Inflammatory macrophage (primary cell): ENCODE measurements around the gene CLIC4.

Source experiments
- DNase-seq, 2 donors: peaks; one replicate each; pipeline ENCODE4 v3.0.0-alpha.2; 2020 to 2022

CLIC4 gene

DNA sequence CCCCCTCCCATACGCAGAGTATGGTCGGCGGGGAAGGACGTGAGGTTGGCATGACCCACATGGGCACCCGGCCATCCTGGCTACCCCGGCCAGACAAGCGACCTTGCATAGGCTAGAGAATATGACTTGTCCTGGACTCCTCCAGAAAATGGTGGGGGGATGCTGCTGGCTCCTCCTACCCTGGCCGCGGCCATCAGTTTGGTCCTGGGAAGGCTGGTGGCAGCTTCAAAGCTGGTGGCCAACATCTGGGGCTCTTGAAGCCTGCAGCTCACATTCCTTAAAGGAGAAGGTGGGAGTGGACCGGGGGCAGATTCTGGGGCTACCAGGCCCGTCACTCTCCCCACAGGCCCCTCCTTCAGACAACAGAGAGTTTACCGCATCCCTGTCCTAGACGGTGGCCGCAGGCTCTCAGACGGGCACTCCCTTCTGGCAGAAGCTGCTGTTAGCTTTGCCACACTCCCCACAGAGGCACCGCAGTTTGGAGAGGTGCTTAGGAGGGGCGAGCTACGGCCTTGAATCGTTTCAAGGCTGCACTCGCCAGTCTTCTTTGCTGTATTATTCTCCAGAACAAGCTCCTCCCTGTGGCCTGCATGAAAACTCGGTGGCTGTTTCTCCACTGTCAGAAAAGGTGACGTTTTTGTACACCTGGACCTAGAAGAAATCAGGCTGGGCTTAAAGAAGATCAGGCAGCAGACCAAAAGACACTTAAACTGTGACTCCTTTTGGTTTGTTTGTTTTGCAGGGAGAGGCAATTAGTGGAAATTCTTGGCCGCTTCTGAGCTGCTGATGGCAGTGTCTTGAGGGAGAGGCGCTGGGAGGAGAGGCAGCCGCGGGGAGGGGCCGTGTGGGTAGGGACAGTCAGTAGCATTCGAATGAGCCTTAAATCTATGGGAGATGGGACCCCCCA, 116.8 kb downstream of the CLIC4 start:
- DNase-seq, result no peak

DNA sequence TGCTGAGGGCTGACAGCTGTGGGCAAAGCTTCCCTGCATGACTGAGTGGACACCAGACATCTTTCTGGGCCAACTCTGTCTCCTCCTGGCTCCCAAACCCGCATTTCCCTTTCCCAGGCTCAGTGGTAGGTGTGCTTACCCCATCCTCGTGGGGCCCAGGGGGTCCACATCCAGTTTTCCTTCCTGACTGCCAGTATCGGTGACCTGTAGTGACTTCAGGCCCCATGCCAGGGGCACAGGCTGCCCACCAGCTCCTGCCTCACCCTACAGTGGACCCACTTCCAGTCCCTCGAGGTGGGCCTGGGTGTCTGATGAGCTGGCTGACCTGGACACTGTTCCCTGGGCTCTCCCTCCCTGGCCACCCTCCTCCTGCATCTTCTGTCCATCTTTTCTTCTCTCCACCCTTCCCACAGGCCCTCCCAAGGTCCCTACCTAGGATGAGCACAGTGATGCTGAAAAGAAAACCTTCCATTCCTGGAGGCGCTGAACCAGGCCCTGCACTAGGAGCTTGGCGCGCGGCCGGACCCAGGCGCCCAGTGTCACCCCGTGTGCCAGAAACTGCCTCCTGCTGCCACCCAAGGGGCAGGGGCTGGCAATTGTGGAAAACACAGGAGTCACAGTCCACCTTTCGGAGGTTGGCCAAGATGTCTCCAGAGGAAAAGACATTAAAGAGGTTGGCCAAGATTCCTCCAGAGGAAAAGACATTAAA, 117.7 kb downstream of the CLIC4 start:
- DNase-seq, result no peak

DNA sequence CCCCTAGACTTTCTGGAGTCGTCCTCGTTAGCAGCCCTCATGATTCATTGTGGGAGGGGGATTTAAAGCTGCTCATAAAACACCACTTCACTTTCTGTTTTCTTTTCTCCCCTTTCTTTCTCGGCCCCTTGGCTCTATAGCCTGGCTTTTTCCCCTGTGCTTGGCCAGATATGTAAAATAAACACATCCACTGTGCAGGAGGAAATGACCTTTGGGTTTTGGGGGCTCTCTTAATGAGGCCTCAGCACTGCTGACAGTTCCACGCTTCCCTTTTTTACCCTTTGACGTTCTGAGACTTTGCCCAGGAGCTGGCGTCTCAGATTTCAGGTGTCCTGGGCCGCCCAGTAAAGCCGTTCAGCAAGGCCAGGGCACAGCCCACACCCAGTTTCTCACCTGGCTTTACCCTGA, 119.1 kb downstream of the CLIC4 start:
- DNase-seq, result no peak

DNA sequence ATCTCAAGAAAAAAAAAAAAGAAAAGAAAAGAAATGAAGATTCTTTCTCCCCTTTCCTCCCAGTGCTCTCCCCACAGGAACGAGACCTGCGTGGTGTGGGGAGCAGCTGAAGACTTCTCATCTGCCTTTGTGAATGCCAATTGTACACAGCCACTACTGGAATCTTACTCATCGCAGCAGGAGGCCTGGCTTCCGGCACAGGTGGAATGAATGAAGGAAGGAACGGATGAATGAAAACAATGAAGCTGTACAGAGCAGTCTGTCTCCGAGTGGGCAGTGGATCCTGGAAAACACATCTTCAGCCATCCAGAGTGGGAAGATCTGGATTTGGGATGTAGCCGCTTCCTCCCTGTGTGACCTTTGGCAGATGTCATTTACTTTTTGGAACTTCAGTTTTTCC, 119.9 kb downstream of the CLIC4 start:
- DNase-seq, result no peak

DNA sequence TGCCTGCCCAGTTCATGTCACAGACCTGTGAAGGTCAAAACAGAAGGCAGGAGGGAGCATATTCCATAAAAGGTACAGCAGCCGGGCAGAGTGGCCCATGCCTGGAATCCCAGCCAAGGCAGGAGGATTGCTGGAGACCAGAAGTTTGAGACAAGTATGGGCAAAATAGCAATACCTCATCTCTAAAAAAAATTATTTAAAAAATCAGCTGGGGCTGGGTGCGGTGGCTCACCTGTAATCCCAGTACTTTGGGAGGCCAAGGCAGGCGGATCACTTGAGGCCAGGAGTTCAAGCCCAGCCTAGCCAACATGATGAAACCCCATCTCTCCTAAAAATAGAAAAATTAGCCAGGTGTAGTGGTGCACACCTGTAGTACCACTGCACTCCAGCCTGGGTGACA, 120.3 kb downstream of the CLIC4 start:
- DNase-seq, result no peak

DNA sequence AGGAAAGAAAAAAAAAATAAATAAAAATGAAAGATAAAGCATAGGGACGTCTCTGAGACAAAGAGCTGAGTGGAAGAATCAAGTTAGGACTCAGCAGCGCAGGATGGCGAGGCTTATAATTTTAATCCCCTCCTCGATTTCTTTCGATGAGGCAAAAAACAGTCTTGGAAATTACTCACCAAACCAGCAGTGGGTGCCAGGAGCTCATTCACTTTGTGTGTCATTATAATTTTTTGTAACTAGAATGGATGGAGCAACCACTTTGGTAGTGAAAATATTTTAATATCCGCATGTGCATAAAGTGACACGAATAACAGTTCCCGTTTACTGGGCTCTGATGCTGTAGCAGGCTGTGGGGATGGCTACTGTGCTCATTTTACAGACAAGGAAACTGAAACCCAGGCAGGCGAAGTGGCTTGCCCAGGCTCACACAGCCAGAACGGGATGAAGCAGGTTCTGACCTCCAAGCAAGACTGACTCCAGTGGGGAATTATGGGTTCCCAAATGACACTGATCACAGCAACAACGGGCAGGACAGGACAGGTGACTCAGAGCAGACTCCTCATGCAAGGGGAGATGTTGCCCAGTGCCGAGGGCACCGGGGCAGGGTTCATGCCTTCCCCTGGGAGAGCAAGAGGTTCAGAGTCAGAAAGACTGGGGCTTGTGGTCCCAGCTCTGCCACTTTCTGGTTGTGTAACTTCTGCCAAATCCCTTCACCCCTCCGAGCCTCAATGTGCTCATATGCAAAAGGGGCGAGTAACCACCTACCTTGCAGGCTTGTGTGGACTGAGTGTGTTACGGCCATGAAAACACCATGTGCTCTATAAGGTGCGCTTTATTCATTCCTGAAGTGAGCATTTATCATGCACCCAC, 121.2 kb downstream of the CLIC4 start:
- DNase-seq, result no peak

DNA sequence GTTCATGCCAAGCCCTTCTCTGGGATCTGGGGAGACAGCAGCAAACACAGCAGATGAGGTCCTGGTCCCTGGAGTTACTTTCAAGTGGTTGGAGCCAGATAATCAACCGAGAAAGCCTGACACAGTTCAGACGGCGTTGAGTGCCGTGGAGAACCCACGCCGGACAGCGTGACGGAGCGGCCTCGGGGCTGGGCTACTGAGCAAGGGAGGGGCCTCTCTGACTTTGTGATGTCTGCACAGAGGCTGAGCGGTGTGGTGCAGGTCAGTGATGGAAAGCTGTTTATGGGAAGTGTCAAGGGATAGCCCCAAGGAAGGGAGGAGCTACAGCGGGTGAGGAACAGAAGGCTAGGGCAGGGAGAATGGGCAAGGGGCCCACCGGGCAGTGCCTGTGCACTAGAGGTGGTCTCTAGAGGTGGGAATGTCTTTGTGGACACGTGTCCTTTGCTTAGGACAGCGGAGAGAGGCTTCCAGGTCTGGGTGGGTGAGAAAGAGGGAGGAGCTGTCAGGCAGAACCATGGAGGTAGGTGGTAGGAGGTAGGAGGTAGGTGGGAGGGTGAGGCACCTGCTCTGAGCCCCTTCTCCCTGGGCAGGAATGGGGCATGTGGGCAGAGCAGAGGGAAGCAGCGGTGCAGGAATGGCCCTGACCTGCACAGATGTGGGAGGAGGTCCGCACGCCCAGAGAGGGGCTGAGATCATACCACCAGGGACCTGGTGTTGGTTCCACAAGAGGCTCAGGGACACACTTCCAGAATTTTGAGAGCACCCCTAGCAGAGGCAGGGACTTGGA, 122.0 kb downstream of the CLIC4 start:
- DNase-seq, result no peak

DNA sequence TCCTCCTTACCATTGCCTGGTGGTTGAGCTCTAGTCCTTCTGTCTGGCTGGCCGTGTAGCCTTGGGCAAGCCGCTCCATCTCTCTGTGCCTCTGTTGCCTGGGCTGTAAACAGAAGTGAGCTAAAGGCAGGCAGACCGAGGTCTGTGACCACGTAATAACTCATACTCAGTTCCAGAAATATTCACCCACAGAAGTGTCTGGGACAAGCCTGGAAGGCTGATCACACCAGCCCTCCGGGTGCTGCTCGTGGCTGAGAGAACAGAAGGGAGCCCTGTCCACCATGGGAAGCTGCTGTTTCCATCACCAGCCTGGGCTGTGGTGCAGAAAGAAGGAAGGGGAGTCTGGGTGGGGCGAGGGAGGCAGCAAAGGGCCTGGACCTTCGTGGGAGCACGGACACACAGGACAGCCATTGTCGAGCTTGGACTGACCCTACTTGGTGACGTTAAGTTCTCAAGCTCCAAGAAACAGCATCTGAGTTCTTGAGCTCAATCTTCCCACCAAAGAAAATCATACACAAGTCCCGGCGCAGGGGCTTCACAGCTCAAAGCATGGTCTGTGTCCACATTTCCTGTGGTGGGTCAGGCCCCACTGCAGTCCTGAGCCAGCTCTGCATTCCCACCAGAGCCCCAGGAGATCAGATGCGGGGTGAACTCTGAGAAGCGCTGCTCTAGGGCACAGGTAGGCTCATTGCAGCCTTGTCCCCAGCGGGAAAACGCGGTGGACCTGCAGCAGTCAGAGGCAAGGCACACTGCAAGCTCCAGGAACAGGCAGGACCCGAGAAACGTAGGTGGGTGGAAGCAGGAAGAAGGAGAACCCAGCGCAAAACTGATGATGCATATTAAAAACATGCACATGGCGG, 123.0 kb downstream of the CLIC4 start:
- DNase-seq, result no peak

DNA sequence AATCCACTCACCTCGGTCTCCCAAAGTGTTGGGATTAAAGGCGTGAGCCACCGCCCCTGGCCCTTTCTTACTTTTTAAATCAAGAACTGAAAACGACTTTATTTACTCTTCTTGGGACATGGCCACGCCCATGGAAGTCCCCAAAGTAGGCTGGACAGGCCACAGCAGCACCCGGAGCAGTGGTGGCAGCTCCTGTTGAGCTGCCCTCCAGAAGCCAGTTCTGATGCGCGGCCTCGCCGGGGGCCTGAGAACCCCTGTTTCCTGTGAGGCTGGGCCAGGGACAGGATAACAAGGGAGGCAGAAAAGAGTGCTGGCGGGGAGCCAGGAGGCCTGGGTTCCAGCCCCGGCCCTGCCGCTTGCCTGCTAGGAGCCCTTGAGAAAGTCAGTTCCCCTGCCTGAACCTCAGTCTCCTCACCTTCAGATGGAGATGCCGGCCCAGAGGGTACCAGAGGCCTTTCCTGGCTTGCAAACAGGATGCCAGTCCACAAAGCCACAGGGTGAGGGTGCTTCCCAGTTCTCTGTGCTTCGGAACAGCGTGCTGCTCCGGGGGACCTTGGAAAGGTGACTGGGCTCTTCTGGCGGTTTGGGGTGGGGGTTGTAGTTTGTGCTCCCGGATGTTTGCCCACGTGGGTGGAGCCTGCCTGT, 125.4 kb downstream of the CLIC4 start:
- peak in 1 of 2 donors; percentile 27 for DNase-seq

DNA sequence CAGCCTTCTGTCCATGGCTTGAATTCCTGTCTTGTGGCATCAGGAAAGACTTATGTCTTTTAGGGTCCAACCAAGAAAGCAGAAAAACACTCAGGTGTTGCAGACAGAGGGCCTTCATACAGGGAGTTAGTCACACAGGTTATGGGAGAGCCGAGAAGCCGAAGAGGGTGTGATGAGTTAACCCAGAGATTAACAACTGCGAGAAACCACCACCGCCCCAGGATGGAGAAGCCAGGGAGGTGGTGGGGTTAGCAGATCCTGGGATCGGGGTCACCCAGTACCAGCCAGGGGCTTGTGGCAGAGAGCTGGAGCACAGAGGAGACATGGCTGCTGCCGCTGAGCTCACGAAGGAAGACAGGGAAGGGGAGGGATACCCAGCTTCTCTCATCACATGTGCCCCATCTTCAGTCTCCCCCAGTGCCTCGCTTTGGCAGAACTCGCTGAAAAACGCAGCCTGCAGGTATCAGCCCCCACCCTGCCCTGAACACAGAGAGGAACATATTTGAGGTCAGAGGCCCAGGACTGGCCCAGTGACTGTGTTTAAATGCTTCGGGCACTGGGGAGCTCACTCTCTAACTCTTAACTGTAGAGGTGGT, 126.2 kb downstream of the CLIC4 start:
- no peak for DNase-seq

DNA sequence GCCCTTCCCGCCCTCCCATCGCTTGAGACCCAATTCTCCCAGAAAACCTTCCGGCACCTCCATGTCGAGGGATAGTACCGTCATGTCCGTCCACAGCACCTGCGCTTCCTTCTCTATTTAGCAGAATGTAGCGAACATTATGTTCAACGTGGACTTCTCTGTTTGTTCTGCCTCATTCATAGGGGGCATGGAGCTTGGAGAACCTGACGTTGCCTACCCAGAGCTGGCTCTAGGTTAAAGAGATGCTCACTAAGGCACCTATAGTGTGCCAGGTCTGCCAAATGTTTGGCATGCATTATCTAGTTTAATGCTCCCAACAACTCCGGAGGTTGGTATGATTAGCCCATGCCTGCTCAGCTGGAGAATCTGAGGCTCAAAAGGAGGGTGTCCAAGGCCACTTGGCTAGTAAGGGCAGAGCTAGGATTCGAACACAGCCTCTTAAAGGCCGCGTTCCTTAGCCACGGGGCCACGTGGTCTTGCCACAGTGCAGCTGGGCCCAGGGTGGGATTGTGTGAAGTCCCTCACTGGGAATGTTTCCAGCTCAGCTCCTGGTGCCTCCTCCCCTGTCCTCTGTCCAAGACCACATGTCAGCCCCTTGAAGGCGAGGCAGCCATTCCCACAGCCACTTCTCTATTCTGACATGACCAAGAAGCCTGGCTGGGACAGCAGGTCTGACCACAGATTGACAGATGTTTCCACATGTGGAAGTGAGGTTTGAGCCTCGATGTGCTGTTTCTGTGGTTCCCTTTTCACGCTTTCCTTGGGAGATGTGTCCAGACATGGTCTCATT, 127.0 kb downstream of the CLIC4 start:
- DNase-seq, result peak; percentile 80 to 82

DNA sequence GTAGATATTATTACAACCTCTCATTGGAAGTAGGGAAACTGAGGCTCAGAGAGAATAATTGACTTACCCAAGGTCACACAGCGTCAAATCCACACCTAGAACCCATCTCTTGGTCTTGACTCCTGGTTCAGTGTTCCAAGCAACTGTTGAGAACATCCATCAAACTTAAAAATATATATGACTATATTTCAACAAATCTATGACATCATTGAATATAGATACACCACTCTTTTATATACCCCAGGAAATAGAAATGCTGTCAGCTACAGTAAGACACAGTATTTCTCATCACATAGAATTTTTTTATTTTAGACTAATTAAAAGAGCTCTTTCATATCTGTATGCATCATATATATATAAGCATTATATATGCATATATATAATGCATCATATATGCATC, 127.9 kb downstream of the CLIC4 start:
- DNase-seq, result no peak

DNA sequence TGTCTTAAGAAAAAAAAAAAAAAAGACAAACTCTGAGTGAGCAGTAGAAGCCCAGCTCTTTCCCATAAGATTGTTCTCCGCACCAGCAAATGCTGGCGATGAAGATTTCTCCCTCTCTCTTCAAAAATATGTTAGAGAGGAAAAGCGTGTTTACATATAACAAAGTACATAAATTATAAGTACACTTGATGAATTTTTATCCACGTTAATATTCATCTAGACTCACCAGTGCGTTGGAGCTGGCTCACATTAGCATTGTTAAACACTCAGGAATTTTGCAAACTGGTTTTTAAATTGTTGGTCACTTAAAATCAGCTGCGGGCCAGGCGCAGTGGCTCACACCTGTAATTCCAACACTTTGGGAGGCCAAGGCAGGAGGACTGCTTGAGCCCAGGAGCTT, 128.8 kb downstream of the CLIC4 start:
- no peak for DNase-seq

DNA sequence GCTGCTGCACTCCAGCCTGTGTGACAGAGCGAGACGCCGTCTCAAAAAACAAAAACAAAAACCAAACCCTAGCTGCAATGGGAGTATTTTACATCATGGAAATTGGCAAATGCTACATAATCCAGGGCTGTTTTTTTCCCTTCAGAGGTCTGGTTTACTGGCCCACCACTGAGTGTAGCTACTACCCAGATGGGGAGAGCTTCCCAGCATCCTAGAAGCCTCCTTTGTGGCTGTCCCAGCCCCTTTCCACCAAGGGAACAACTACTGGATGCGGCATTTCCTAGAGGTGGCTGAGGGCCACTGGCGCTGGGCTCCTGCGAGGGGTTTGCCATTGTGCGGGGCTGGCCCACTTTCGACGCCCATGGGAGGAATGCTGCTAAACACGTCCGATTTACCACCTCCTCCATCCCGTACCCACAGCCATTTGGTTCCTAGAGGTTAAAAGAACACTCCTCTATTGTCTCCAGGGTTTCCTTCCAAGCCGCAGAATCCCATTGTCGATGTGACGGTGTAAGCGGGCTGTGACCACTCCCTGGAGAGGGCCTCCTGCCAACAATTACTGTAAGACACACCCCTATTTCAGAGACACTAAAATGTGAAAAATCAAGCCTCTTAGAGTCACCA, 129.5 kb downstream of the CLIC4 start:
- no peak for DNase-seq

DNA sequence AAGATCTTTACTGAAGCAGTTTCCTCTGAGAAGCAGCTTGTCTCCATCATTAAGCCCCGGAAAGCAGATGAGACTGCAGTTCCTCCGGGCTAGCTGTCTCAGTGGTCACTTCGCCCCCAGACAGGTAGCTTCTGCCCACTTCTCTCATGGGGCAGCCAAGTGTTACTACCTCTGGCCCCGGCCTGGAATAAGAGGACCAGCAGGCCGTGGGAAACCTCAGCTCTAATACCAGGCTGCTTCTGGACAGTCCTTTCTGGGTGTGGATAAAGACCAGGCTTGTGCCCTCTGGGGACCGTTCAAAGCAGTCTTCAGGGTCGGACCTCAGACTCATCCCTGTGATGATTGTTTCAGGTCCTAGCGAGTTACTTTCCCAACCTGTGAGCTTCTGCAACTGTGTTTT, 130.0 kb downstream of the CLIC4 start:
- no peak for DNase-seq

DNA sequence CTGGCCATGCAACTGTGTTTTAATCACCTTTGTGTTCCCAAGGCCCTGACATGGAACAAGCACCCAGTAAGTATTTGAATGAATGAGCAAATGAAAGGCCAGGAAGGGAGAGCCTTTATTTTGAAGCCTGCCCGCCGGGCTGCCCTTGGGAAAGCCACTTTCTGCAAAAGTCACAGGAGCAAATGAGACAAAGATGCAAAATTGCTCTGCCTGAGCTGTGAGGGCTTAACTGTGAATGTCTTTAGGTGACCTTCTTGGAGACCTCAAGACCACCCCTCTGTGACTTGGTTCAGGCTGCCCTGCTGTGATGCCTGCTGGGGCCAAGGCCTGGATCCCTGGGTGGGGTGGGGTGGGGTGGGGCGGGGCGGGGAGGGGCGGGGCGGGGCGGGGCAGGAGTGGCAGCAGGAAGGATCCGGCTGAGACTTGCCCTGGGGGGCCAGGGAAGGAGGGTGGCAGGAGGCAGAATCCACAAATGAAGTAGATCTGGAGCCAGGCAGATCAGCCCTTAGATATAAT, 130.8 kb downstream of the CLIC4 start:
- no peak for DNase-seq

DNA sequence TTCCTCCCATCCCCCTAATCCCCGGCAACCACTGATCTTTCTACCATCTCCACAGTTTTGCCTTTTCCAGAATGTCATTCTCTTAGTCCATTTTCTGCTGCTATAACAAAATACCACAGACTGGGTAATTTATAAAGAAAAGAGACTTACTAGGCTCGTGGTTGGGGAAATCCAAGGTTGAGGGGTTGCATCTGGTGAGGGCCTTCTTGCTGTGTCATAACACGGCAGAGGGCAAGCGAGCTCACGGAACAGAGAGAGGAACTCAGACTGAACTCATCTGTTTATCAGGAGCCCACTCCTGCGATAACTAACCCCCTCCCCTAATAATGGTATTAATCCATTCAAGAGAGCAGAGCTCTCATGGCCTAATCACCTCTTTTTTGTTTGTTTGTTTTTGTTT, 132.8 kb downstream of the CLIC4 start:
- DNase-seq, result no peak
